Astrocyte (in vitro differentiated cells and primary cell): ENCODE results near the gene C19orf25.

Source experiments
- EZH2 ChIP-seq: IDR thresholded peaks from 2 replicates; pipeline ENCODE4 v1.6.1; 2012; ENCODE audit warnings: mild to moderate bottlenecking, low read length, inconsistent platforms; ENCODE audit not compliant: insufficient read depth
- TF ChIP-seq, protein P1 (sequence below): IDR thresholded peaks from 2 replicates; pipeline ENCODE4 v1.5.1; 2011; ENCODE audit warnings: low read depth, mild to moderate bottlenecking, inconsistent platforms, low read length, moderate library complexity; ENCODE audit not compliant: insufficient read depth

DNA sequence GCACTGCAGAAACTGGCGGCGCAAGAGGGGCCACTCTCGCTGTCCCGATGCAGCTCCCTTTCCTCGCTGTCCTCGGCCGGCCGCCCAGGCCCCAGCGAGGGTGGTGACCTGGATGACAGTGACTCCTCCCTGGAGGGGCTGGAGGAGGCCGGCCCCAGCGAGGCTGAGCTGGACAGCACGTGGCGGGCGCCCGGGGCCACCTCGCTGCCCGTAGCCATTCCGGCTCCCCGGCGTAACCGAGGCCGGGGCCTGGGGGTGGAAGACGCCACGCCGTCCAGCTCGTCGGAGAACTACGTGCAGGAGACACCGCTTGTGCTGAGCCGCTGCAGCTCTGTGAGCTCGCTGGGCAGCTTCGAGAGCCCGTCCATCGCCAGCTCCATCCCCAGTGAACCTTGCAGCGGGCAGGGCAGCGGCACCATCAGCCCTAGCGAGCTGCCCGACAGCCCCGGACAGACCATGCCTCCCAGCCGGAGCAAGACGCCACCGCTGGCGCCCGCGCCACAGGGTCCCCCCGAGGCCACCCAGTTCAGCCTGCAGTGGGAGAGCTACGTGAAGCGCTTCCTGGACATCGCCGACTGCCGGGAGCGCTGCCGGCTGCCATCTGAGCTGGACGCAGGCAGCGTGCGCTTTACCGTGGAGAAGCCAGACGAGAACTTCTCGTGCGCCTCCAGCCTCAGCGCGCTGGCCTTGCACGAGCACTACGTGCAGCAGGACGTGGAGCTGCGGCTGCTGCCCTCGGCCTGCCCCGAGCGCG is 12.4 kb downstream of the C19orf25 start:
- TF ChIP-seq, protein P1, sequence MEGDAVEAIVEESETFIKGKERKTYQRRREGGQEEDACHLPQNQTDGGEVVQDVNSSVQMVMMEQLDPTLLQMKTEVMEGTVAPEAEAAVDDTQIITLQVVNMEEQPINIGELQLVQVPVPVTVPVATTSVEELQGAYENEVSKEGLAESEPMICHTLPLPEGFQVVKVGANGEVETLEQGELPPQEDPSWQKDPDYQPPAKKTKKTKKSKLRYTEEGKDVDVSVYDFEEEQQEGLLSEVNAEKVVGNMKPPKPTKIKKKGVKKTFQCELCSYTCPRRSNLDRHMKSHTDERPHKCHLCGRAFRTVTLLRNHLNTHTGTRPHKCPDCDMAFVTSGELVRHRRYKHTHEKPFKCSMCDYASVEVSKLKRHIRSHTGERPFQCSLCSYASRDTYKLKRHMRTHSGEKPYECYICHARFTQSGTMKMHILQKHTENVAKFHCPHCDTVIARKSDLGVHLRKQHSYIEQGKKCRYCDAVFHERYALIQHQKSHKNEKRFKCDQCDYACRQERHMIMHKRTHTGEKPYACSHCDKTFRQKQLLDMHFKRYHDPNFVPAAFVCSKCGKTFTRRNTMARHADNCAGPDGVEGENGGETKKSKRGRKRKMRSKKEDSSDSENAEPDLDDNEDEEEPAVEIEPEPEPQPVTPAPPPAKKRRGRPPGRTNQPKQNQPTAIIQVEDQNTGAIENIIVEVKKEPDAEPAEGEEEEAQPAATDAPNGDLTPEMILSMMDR, result no peak
- peak; percentile 23 for TF ChIP-seq EZH2
